ENCODE results near the gene SLC16A12.
"Not testable (repeated sequence)": the region's sequence is repeated elsewhere in the genome, so short reads cannot be mapped to it uniquely, and the experiment has no call there.

SLC16A12 gene

DNA sequence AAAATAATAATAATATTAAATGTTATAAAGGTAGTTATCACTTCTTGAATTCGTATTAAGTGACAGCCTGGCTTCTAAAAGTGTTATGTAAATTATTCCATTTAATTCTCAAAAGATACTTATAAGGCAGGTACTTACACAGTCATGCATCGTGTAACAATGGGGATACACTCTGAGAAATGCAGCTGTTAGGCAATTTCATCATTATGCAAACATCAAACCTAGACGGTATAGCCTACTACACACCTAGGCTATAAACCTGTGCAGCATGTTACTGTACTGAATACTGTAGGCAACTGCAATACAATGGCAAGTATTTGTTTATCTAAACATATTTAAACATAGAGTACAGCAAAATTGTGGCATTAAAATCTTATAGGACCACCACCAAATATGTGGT is 141.5 kb downstream of the SLC16A12 start:
- Histone ChIP-seq H3K36me3 (no peaks in the 10 kb centered on the region), H3K9me3 (ENCODE audit: severe bottlenecking) (no peaks in the 10 kb centered on the region), H3K27me3 (ENCODE audit: insufficient read depth, low read depth, severe bottlenecking) (no peaks in the 10 kb centered on the region), H3K4me3 (ENCODE audit: low read depth, low read length) (no peak overlapping the region), H3K27ac (no peak overlapping the region)
- TF ChIP-seq, protein P1, sequence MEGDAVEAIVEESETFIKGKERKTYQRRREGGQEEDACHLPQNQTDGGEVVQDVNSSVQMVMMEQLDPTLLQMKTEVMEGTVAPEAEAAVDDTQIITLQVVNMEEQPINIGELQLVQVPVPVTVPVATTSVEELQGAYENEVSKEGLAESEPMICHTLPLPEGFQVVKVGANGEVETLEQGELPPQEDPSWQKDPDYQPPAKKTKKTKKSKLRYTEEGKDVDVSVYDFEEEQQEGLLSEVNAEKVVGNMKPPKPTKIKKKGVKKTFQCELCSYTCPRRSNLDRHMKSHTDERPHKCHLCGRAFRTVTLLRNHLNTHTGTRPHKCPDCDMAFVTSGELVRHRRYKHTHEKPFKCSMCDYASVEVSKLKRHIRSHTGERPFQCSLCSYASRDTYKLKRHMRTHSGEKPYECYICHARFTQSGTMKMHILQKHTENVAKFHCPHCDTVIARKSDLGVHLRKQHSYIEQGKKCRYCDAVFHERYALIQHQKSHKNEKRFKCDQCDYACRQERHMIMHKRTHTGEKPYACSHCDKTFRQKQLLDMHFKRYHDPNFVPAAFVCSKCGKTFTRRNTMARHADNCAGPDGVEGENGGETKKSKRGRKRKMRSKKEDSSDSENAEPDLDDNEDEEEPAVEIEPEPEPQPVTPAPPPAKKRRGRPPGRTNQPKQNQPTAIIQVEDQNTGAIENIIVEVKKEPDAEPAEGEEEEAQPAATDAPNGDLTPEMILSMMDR (IDR thresholded peaks at IDR 0.05; ENCODE audit: low read depth, low read length): no peak
- no peak for DNase-seq

GRCh38 chr10:89392974-89393373 is 142.4 kb downstream of the SLC16A12 start:
- H3K4me3 ChIP-seq (ENCODE audit: low read depth, low read length): no peak overlapping the region
- H3K27ac ChIP-seq: no peak overlapping the region
- no peaks in the 10 kb centered on the region for H3K36me3 ChIP-seq
- DNase-seq: no peak
- H3K27me3 ChIP-seq (ENCODE audit: insufficient read depth, low read depth, severe bottlenecking): no peaks in the 10 kb centered on the region
- TF ChIP-seq, protein P1 (IDR thresholded peaks at IDR 0.05; ENCODE audit: low read depth, low read length): no peak
- no peaks in the 10 kb centered on the region for H3K9me3 ChIP-seq (ENCODE audit: severe bottlenecking)

DNA sequence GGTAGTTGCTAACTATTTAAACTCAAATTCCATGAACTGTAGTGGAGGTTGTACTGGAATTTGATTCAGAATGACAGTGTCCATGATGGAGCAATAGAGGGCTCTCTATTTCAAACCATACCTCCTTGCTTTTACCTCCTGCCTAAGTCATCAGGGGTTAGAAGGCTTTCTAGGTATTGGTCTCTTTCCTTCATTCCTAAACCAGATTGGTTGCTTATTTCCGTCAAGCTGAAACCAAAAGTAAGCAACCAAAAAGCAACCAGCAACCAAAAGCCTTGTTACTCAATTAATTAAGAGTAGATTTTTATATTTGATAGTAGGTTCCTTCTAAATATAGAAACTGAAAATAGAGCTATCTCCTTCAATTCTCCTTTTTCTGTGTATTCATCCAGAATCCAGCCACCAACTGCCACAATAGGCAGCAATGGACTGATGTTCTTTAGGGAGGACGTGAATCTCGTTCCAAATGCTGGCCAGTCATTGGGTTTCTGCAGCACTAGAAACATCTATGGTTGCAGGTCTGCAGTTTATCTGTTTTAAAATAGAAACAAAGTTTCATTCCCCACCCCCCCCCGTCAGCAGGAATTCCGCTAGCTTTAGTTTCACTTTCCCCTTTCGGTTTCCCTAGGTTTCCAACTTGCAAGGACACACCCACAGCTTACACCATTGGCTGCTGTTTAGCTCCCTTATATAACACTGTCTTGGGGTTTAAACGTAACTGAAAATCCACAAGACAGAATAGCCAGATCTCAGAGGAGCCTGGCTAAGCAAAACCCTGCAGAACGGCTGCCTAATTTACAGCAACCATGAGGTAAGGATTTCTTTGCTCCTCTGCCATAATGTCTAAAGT is 143.3 kb downstream of the SLC16A12 start, which contains the start of gene IFIT1:
Gene IFIT1 (plus strand): TSS at position 717 of the 850 bp plus-strand sequence. CDS start 90 bp downstream, at position 807.
- Histone ChIP-seq H3K27me3 (ENCODE audit: insufficient read depth, low read depth, severe bottlenecking) (no peaks in the 10 kb centered on the region), H3K4me3 (ENCODE audit: low read depth, low read length) (peak within 1 kb of the TSS; percentile 35), H3K36me3 (no peaks in the 10 kb centered on the region), H3K27ac (no peak within 1 kb of the TSS), H3K9me3 (ENCODE audit: severe bottlenecking) (no peaks in the 10 kb centered on the region)
- DNase-seq: no peak
- TF ChIP-seq, protein P1 (IDR thresholded peaks at IDR 0.05; ENCODE audit: low read depth, low read length): no peak

DNA sequence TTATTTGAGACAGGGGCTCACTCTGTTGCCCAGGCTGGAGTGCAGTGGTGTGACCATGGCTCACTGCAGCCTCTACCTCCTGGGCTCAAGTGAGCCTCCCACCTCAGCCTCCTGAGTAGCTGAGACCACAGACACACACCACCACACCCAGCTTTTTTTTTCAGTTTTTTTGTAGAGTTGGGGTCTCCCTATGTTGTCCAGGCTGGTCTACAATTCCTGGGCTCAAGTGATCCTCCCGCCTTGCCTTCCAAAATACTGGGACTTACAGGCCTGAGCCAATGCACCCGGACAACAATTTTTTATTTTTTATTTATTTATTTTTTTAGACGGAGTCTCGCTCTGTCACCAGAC is 144.2 kb downstream of the SLC16A12 start:
- H3K27me3 ChIP-seq (ENCODE audit: insufficient read depth, low read depth, severe bottlenecking); H3K27ac ChIP-seq; H3K9me3 ChIP-seq (ENCODE audit: severe bottlenecking); H3K4me3 ChIP-seq (ENCODE audit: low read depth, low read length); H3K36me3 ChIP-seq; DNase-seq: not testable (repeated sequence)

- no peak overlapping the region for H3K4me3 ChIP-seq (ENCODE audit: low read depth, low read length)
- no peaks in the 10 kb centered on the region for H3K27me3 ChIP-seq (ENCODE audit: insufficient read depth, low read depth, severe bottlenecking)
- H3K9me3 ChIP-seq (ENCODE audit: severe bottlenecking): no peaks in the 10 kb centered on the region
- H3K27ac ChIP-seq: no peak overlapping the region
- no peaks in the 10 kb centered on the region for H3K36me3 ChIP-seq
- TF ChIP-seq, protein P1 (IDR thresholded peaks at IDR 0.05; ENCODE audit: low read depth, low read length): no peak
- DNase-seq: no peak
Measured at GRCh38 chr10:89390476-89391225, 144.7 kb downstream of the SLC16A12 start.

DNA sequence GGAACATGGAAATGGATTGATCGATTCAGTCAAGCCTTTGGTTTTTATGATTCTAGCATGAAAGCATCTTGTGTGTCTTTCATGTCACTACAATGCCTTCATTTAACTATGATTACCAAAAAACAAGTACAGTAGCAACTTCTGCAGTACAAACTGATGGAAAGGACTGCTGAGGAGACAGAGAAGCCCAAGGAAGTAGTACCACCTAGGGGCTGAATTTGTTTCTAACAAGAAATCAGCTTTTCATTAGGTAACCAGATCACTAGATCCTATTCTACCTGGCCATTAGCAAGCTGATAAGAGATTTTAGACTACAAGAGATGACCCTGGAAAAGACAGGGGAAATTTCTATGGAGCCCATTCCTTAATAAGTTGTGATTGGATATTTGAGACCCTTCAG is 146.1 kb downstream of the SLC16A12 start:
- TF ChIP-seq, protein P1 (IDR thresholded peaks at IDR 0.05; ENCODE audit: low read depth, low read length): peak; percentile 37; the same call in 1 of the 2 replicates
- Histone ChIP-seq H3K36me3 (no peaks in the 10 kb centered on the region), H3K4me3 (ENCODE audit: low read depth, low read length) (no peak overlapping the region), H3K9me3 (ENCODE audit: severe bottlenecking) (no peaks in the 10 kb centered on the region), H3K27ac (no peak overlapping the region), H3K27me3 (ENCODE audit: insufficient read depth, low read depth, severe bottlenecking) (no peaks in the 10 kb centered on the region)
- DNase-seq: no peak

Measured in WERI-Rb-1 (cell line).